Esophagus muscularis mucosa (tissue), 4 donors: Measurements from ENCODE around the gene DAAM2.

Source experiments
- CTCF ChIP-seq, 3 experiments: fragments of 200-600 bp in 2 of 3; fragments of 450-650 bp in 1 of 3; sonication (generic) in 2 of 3; IDR thresholded peaks; one replicate each; pipeline ENCODE4 v1.5.1; 2017 to 2019; ENCODE audit warnings: antibody characterized with exemption in 3 of 3, mild to moderate bottlenecking in 2 of 3, moderate library complexity in 1 of 3
- EP300 ChIP-seq: sonication (generic); formaldehyde crosslinking; IDR thresholded peaks from one replicate; pipeline ENCODE4 v1.6.1; 2017; ENCODE audit warnings: antibody characterized with exemption
- POLR2A ChIP-seq: fragments of 450-650 bp; IDR thresholded peaks from one replicate; pipeline ENCODE4 v1.6.1; 2017; ENCODE audit warnings: antibody characterized with exemption, moderate library complexity, mild to moderate bottlenecking, low read depth
- POLR2AphosphoS5 ChIP-seq, 2 donors: sonication (generic); formaldehyde crosslinking; IDR thresholded peaks; one replicate each; pipeline ENCODE4 v1.6.1; 2017; ENCODE audit warnings: antibody characterized with exemption in 2 of 2

GRCh38 chr6:39848171-39848570, 56.0 kb downstream of the DAAM2 start:
- TF ChIP-seq CTCF (IDR thresholded peaks at IDR 0.05) = no peak
- TF ChIP-seq POLR2AphosphoS5 (IDR thresholded peaks at IDR 0.05) = no peak
- TF ChIP-seq POLR2A = no peak
- no peak for TF ChIP-seq EP300
